Measurements from ENCODE around the gene RAB15.

DNA sequence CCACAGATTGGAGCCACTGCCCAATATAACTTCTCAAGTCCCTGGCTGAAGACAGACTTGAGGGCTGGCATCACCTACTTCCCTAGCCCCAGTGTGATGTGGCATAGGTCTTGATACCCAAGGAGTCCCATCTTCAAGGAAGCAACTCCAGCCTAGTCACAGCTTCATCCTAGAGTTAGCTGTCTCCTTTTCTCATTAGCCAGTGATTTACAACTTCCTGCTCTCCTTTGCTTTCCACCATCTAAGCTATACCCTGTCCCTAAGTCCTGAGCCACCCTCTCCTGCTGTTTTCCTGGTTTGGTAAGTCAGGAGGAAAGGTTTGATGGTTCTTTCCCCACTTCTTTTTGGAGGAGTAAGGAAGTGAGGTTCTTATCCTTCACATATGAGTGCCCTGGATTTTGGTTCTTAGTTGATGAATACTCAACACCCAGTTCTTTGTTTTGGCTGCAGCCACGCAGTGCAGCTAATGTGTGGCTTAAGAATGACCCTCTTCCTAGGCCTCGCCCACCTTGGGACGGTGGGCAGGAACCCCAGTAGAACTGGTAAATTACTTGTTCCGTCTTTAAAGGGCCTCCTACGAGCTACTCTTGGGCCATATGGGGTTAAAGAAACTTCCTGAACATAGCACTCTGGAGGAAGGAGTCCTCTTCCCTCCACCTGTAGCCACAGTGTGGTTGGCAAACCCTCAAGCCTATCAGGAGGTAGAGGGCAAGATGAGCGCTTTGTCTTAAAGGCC, 25.7 kb downstream of the RAB15 start:
- TF ChIP-seq ZNF677 (tag by site-specific recombination; IDR thresholded peaks at IDR 0.05) (no peak), ZBTB7A (tag by site-specific recombination; IDR thresholded peaks at IDR 0.05; ENCODE audit: low read depth) (no peak), OVOL3 (tag by site-specific recombination; IDR thresholded peaks at IDR 0.05) (no peak), ZNF248 (tag by site-specific recombination; IDR thresholded peaks at IDR 0.05) (no peak), PRDM1 (tag by site-specific recombination; IDR thresholded peaks at IDR 0.05) (no peak), ZEB2 (tag by site-specific recombination; IDR thresholded peaks at IDR 0.05) (no peak), ZNF707 (tag by site-specific recombination; IDR thresholded peaks at IDR 0.05) (no peak), MEIS1 (CRISPR knock-in tag; IDR thresholded peaks at IDR 0.05; ENCODE audit: borderline replicate concordance) (no peak)
- TF ChIP-seq, protein P1, sequence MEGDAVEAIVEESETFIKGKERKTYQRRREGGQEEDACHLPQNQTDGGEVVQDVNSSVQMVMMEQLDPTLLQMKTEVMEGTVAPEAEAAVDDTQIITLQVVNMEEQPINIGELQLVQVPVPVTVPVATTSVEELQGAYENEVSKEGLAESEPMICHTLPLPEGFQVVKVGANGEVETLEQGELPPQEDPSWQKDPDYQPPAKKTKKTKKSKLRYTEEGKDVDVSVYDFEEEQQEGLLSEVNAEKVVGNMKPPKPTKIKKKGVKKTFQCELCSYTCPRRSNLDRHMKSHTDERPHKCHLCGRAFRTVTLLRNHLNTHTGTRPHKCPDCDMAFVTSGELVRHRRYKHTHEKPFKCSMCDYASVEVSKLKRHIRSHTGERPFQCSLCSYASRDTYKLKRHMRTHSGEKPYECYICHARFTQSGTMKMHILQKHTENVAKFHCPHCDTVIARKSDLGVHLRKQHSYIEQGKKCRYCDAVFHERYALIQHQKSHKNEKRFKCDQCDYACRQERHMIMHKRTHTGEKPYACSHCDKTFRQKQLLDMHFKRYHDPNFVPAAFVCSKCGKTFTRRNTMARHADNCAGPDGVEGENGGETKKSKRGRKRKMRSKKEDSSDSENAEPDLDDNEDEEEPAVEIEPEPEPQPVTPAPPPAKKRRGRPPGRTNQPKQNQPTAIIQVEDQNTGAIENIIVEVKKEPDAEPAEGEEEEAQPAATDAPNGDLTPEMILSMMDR (tag by site-specific recombination; IDR thresholded peaks at IDR 0.05) = no peak
- TF ChIP-seq, protein P2, sequence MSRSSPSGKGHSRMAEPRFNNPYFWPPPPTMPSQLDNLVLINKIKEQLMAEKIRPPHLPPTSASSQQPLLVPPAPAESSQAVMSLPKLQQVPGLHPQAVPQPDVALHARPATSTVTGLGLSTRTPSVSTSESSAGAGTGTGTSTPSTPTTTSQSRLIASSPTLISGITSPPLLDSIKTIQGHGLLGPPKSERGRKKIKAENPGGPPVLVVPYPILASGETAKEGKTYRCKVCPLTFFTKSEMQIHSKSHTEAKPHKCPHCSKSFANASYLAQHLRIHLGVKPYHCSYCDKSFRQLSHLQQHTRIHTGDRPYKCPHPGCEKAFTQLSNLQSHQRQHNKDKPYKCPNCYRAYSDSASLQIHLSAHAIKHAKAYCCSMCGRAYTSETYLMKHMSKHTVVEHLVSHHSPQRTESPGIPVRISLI (tag by site-specific recombination; IDR thresholded peaks at IDR 0.05) = no peak
- TF ChIP-seq, protein P3, sequence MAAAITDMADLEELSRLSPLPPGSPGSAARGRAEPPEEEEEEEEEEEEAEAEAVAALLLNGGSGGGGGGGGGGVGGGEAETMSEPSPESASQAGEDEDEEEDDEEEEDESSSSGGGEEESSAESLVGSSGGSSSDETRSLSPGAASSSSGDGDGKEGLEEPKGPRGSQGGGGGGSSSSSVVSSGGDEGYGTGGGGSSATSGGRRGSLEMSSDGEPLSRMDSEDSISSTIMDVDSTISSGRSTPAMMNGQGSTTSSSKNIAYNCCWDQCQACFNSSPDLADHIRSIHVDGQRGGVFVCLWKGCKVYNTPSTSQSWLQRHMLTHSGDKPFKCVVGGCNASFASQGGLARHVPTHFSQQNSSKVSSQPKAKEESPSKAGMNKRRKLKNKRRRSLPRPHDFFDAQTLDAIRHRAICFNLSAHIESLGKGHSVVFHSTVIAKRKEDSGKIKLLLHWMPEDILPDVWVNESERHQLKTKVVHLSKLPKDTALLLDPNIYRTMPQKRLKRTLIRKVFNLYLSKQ (tag by site-specific recombination; IDR thresholded peaks at IDR 0.05; ENCODE audit: borderline replicate concordance) = no peak
